A172 (cell line): ENCODE data around the gene BCAS2. TPM values are rescaled to one million over a fixed set of nuclear protein-coding genes. Genes with fewer than 3 reads are reported as not detected.
"Not testable (repeated sequence)": the region's sequence is repeated elsewhere in the genome, so short reads cannot be mapped to it uniquely, and the experiment has no call there.

Experiments
- DNase-seq: peaks from one replicate; pipeline ENCODE4 v3.0.0-alpha.2; 2015; ENCODE audit warnings: low spot score
- total RNA-seq: library from RNA; depleted of rRNA; stranded (reverse); fragments of >200 nt; shearing (Covaris generic); gene quantifications from 2 replicates; pipeline ENCODE4 v1.2.3, GENCODE V29; 2014; rRNA removed

The BCAS2 gene
- total RNA-seq: 85.1 and 104 TPM in 2 replicates

- peak; percentile 97 for DNase-seq
These were observed at the start of gene BCAS2 for GRCh38 chr1:114581335-114582287. TSS of gene BCAS2 (minus strand) at chr1:114581615. CDS start at chr1:114581591, 24 bp downstream.

- DNase-seq: no peak
These were observed 45.7 kb upstream of the BCAS2 start for GRCh38 chr1:114627107-114627506.

- DNase-seq: no peak
These were observed 41.9 kb upstream of the BCAS2 start for GRCh38 chr1:114623364-114623763.

GRCh38 chr1:114620419-114620818 lies 39.0 kb upstream of the BCAS2 start:
- DNase-seq: no peak

- no peak for DNase-seq
These were observed 37.2 kb upstream of the BCAS2 start for GRCh38 chr1:114618606-114619005.

- peak; percentile 2 for DNase-seq
These were observed 29.3 kb upstream of the BCAS2 start for GRCh38 chr1:114610546-114611245.

GRCh38 chr1:114609826-114610225 lies 28.4 kb upstream of the BCAS2 start:
- DNase-seq: no peak

- DNase-seq: no peak
These were observed 27.6 kb upstream of the BCAS2 start for GRCh38 chr1:114609026-114609425.

- no peak for DNase-seq
These were observed 25.8 kb upstream of the BCAS2 start for GRCh38 chr1:114607223-114607622.

- no peak for DNase-seq
These were observed 16.5 kb upstream of the BCAS2 start for GRCh38 chr1:114597949-114598348.

- no peak for DNase-seq
These were observed 14.2 kb upstream of the BCAS2 start for GRCh38 chr1:114595602-114596001.

GRCh38 chr1:114594046-114594445 lies 12.6 kb upstream of the BCAS2 start:
- DNase-seq: no peak

GRCh38 chr1:114589122-114589521 lies 7.7 kb upstream of the BCAS2 start:
- DNase-seq: no peak

- no peak for DNase-seq
These were observed 6.8 kb upstream of the BCAS2 start for GRCh38 chr1:114588196-114588689.

- no peak for DNase-seq
These were observed 6.0 kb upstream of the BCAS2 start for GRCh38 chr1:114587203-114587991.

- no peak for DNase-seq
These were observed 5.2 kb upstream of the BCAS2 start for GRCh38 chr1:114586513-114587047.

- DNase-seq: no peak
These were observed 3.8 kb upstream of the BCAS2 start for GRCh38 chr1:114585231-114585630.

GRCh38 chr1:114574365-114574764 lies 7.0 kb downstream of the BCAS2 start:
- no peak for DNase-seq

- no peak for DNase-seq
These were observed 17.3 kb downstream of the BCAS2 start for GRCh38 chr1:114564141-114564540.

- not testable (repeated sequence) for DNase-seq
These were observed 18.4 kb downstream of the BCAS2 start for GRCh38 chr1:114562978-114563510.

GRCh38 chr1:114561333-114561732 lies 20.1 kb downstream of the BCAS2 start:
- DNase-seq: no peak
